Activated CD4-positive, CD25-positive, alpha-beta regulatory T cell (primary cell): ENCODE results near the gene AGAP1.

Source experiments
- DNase-seq, 4 experiments: peaks; one replicate each; lab custom pipeline; 2025; lab: John Stamatoyannopoulos, UW

AGAP1 gene

GRCh38 chr2:235690809-235691450 is 197.1 kb downstream of the AGAP1 start:
- no peak for DNase-seq

DNA sequence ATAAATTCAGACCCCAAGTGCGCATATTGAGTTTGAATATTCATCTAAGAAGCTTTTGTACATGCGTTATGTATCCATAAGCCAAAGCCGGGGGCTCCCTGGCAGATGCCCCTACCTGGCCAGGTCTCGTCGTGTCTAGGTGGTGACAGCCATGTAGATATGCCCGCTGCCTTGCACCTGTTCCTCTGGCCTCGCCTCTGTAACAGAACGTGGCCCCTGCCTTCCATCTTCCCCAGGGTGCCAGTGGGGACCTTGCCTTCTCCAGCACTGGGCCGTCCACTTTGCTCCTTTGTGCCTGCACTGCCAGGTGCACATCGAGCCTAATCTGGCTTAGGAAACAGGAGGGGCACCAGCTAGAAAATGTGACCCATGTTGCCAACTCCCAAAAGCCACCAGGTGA is 198.2 kb downstream of the AGAP1 start:
- no peak for DNase-seq

DNA sequence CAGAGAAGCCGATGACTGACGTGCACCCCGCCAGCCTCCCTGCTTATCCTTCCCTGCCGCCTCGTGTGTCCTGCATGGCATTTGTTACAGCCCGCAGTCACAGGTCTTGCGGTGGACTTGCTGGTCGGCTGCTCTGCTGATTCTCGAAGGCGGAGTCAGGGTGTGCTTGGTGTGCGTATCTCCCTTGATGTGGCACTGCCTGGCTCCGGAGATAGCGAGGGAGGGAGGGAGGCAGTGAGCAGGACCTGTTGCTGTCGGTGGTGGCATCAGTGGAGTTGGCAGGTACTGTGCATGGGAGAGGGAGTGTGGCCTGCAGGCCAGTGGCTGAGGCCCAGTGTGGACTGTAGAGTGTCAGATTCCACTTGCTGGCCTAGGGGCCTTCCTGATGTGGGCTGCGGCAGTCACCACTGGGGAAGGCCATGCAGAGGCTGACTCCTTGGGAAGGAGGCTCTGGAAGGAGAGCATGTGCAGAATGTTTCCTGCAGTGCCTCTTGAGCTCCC is 198.9 kb downstream of the AGAP1 start:
- DNase-seq, result no peak

DNA sequence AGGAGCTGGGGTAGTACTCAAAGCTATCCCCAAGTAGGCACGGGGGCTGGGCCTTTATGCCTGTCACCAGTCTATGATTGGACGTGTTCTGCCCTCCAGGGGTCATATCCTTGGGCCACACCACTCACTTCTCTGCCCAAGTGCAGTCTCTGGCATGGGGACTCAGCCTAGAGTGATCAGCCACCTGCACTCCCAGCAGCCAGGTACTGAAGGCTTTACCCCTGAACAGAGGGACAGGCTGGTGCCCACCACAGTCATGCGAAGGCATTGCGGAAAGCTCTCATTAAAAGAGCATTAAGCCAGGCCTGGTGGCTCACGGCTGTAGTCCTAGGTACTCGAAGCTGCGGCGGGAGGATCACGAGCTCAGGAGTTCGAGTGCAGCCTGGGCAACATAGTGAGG is 199.4 kb downstream of the AGAP1 start:
- DNase-seq, result no peak

DNA sequence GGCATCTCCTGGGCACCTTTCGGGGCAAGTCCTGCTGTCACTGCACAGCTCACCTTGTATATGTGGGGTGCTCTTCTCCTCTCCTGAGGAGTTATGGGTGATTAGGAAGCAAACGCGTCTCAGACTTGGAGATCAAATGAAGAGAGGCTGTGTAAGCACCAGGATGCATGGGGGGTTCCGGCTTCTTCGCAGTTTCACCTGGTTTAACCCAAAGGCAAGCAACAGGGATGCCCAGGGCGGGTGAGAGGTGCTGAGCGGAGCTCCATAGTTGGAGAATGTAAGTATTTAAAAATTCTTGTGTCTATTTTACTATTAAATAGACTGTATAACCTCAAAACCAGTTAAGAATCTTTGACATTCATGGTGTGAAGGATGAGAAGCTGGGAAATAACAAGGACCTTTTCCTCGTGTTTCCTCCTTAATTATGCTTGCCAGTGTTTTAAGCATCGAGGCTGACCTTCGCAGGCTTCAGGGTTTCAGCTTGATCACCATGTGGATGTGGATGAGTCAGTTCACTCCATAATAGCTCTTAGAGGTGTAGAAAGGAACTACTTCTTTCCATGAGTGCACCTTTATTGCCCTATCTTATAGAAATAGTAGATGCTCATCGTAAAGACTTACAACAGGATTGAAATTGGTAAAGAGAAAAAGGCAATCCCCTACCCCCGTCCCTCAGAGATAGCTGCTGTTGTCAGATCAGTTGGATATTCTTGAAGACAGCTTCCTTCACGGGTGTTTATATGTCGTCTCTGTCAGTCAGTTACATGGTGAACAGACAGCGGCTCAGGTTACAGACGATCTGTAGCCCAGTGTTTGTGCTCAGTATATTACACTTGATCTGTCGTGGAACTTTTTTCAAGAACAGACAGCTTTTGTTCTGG is 201.1 kb downstream of the AGAP1 start:
- no peak for DNase-seq

GRCh38 chr2:235695602-235695895 is 201.7 kb downstream of the AGAP1 start:
- no peak for DNase-seq

- no peak for DNase-seq
Measured at GRCh38 chr2:235697041-235697440, 203.2 kb downstream of the AGAP1 start.

GRCh38 chr2:235698028-235698427 is 204.2 kb downstream of the AGAP1 start:
- DNase-seq, result no peak

GRCh38 chr2:235698491-235698890 is 204.6 kb downstream of the AGAP1 start:
- no peak for DNase-seq

GRCh38 chr2:235699576-235699975 is 205.7 kb downstream of the AGAP1 start:
- DNase-seq, result no peak

- no peak for DNase-seq
Measured at GRCh38 chr2:235701206-235701981, 207.6 kb downstream of the AGAP1 start.

- DNase-seq, result no peak
Measured at GRCh38 chr2:235702186-235702585, 208.3 kb downstream of the AGAP1 start.

DNA sequence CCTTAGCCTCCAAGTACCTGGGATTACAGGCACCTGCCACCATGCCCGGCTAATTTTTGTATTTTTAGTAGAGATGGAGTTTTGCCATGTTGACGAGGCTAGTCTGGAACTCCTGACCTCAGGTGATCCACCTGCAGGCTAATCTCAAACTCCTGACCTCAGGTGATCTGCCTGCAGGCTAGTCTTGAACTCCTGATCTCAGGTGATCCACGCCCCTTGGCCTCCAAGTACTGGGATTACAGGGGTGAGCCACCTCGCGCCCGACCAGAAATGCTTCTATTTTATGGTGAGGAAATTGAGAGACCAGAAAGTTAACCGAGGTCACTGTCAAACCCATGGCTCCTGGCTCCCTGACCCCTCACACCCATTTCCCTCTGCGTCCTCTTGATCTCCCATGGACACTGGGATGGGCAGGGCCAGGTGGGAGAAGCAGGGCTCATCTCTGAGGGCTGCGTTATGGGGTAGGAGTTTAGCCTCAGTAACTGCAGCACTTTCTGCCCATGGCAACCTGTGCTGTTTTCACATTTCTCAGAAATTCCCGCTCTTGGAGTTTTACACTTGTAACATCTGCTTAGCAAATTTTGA is 210.0 kb downstream of the AGAP1 start:
- DNase-seq, result no peak

DNA sequence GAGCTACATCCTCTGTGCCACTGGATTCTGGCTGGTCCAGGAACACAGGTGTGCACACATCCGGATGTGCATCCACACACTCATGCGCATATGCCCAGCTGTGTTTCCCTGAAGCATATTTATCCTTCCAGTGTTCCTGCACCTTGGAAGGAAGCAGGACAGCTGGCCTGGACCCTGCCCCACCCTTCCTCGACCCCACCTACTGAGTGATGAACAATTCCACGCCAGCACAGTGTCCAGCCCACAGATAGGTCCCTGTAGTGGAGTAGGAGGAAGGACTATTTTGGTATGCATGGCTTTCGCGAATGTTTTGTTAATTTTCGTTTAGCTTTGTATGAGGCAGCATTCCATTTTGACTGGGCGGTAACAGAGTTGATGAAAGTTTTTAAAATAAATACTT is 211.5 kb downstream of the AGAP1 start:
- DNase-seq, result no peak

DNA sequence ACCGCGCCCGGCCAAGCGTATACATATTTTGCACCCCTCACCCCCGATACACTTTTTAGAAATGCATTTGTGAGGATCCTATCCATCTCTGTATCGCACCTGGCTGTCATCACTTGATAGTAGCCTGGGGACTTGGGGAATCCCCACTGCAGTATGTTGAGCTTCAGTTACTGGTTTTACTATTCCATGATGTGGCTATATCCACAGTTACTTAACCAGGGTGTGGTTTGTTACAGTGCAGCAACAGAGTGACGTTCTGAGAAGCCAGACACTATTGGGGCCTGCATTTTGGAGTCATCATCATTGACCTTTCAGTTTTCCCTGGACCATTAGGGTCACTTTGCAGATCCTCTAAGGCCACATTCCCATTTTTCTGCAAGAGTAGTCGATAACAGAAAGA is 212.7 kb downstream of the AGAP1 start:
- DNase-seq, result no peak

DNA sequence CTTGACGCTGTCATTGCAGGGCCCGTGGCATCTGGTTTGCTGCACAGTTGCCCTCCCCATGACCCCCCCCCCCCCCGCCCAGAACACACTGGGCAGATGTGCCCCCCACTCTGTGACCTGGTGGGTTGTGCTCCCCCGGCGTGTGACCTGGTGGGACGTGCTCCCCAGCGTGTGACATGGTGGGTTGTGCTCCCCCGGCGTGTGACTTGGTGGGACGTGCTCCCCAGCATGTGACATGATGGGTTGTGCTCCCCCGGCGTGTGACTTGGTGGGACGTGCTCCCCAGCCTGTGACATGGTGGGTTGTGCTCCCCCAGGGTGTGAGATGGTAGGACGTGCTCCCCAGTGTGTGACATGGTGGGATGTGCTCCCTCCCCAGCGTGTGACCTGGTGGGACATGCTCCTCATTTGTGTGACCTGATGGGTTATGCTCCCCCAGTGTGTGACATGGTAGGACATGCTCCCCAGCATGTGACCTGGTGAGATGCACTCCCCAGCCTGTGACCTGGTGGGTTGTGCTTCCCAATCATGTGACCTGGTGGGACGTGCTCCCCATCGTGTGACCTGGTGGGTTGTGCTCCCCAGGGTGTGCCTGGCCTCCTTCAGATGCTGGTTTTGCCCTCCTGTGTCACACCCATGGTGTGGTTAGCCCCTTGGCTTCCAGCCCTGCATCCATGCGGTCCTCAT is 213.7 kb downstream of the AGAP1 start:
- no peak for DNase-seq

DNA sequence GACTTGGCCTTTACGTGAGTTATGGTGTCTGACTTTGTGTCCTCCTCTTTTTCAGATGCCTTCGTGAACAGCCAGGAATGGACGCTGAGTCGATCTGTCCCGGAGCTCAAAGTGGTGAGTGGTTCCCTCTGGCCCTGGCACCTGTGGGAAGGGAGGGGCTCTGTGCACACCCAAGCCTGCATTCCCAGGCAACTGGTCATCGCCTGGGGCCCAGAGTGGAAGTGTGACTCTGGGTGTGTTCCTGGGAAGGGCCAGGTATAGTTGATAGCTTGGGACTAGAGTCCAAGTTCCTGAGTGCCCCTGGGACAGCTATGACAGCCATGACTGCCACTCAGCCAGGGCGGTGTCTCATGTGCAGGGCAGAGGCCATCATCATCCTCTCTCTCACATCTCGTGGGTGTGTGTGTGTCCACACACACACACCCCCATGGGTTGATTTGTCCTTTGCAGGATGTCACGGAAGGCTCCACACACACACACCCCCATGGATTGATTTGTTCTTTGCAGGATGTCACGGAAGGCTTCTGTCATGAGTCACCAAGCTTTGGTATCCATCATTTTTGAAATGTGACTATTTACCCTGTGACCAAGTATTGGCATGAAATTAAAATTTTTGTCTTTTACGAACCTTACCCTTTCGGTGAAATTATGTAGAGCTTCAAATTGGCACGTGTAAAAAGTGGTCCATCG is 215.4 kb downstream of the AGAP1 start:
- DNase-seq, result no peak

DNA sequence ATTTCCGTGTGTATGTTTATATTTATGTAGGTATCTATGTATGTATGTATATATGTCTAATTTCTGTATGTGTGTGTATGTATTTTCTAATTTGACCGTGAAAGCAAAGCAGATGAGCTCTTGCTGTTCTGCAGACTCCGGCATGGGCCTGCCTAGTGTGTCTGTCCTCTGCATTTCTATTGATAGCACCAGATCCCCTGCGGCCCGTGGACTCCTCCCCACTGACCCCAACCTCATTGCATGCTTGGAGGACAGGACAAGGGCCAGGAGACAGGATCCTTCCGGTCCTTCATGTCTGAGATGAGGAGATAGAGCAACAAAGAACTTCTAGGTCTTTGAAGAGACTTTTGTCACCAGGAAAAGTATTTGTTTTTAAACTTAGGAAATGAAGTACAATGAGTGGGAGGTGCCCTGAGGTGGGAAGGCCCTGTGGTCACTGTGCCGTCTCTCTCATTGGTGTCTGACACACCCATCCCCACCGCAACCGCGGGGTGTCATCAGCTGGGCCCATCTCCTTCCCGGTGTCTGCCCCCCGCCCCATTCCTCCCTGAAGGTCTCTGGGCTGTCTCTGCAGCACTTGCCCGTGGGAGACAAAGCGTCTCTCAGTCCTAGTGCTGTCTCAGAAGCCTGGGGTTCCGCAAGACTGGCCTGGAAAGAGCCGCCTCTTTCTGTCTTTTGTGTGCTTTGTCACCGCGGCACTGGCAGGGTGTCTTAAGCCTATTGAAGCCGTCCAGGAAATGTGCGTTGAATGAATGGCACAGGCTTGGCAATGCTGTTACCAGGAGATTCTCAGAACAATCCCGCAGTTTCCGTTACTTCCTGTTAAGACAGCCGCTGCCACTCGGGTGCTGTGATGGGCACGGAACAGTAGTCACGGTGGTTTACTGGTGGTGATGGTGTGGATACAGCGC is 216.4 kb downstream of the AGAP1 start:
- DNase-seq, result no peak

- no peak for DNase-seq
Measured at GRCh38 chr2:235710933-235711332, 217.1 kb downstream of the AGAP1 start.

GRCh38 chr2:235711527-235711926 is 217.7 kb downstream of the AGAP1 start:
- no peak for DNase-seq
